Endothelial cell of umbilical vein (primary cell): ENCODE results near the gene ZNF428. TPM values are rescaled to one million over a fixed set of nuclear protein-coding genes. Genes with fewer than 3 reads are reported as not detected.

Experiments
- BruUV-seq: library from RNA; stranded (reverse); fragments of 400-500 nt; replicated peaks from 2 replicates; lab custom pipeline; 2021; lab: Mats Ljungman, UMichigan
- CTCF ChIA-PET: fragments of 300-600, 350-600 bp; sonication (Branson Sonifier 250); formaldehyde crosslinking; loops from one replicate; lab custom pipeline; 2021; ENCODE audit warnings: antibody characterized with exemption, inconsistent platforms; lab: Charles Lee
- POLR2A ChIA-PET: fragments of 300-600, 350-600 bp; sonication (Branson Sonifier 250); formaldehyde crosslinking; loops from one replicate; lab custom pipeline; 2021; ENCODE audit warnings: antibody characterized with exemption, inconsistent platforms; lab: Charles Lee
- DNase-seq: peaks from one replicate; pipeline ENCODE4 v3.0.0-alpha.2; 2011; ENCODE audit warnings: low read depth, low spot score
- FAIRE-seq: peaks from 2 replicates; lab custom pipeline; 2011; peaks lifted over from hg19 to GRCh38; lab: Jason Lieb, UNC
- H2AFZ ChIP-seq: 2 replicates; pipeline ENCODE4 v1.6.0; 2012; ENCODE audit warnings: low read depth, low read length, control low read depth, inconsistent platforms
- H3K27ac ChIP-seq: 2 replicates; pipeline ENCODE4 v1.5.1; 2011; ENCODE audit warnings: low read depth, mild to moderate bottlenecking, control low read depth, low read length, moderate library complexity; ENCODE audit not compliant: insufficient read depth
- H3K27me3 ChIP-seq, 2 experiments: 2 replicates each; pipeline versions ENCODE4 v1.6.0 to v1.6.1; 2011; ENCODE audit warnings: low read length in 2 of 2, mixed read lengths in 1 of 2; ENCODE audit not compliant: control insufficient read depth in 2 of 2, insufficient read depth in 2 of 2
- H3K36me3 ChIP-seq, 2 experiments: 2 replicates in 1 of 2; 3 replicates in 1 of 2; pipeline ENCODE4 v1.5.1; 2011; ENCODE audit warnings: low read length in 2 of 2, mild to moderate bottlenecking in 1 of 2, moderate library complexity in 1 of 2; ENCODE audit not compliant: control insufficient read depth in 2 of 2, insufficient read depth in 2 of 2; ENCODE audit errors: extremely low read depth in 1 of 2
- H3K4me1 ChIP-seq: 3 replicates; pipeline ENCODE4 v1.5.1; 2011; ENCODE audit warnings: mild to moderate bottlenecking, low read length; ENCODE audit not compliant: control insufficient read depth, insufficient read depth; ENCODE audit errors: extremely low read depth
- H3K4me2 ChIP-seq: 2 replicates; pipeline ENCODE4 v1.6.1; 2011; ENCODE audit warnings: low read length, control low read depth, mixed read lengths; ENCODE audit not compliant: insufficient read depth
- H3K4me3 ChIP-seq, 3 experiments: fragments of 200-600 bp in 1 of 3; sonication (generic), shearing (Covaris generic) in 1 of 3; replicated peaks in 1 of 3; 2 replicates each; pipeline ENCODE4 v1.5.1; 2011 to 2016; ENCODE audit warnings: control low read depth in 3 of 3, low read length in 3 of 3, mild to moderate bottlenecking in 2 of 3, inconsistent platforms in 1 of 3, low read depth in 1 of 3, moderate library complexity in 1 of 3; ENCODE audit not compliant: insufficient read depth in 1 of 3
- H3K79me2 ChIP-seq: 2 replicates; pipeline ENCODE4 v1.6.0; 2012; ENCODE audit warnings: low read length, inconsistent platforms; ENCODE audit not compliant: control insufficient read depth, insufficient read depth
- H3K9ac ChIP-seq: replicated peaks from 2 replicates; pipeline ENCODE3; 2011; ENCODE audit warnings: low read length, control low read depth; ENCODE audit not compliant: insufficient read depth; ENCODE audit errors: extremely low read depth
- H3K9me1 ChIP-seq: replicated peaks from 3 replicates; pipeline ENCODE4 v1.6.0; 2011; ENCODE audit warnings: mild to moderate bottlenecking, low read length; ENCODE audit not compliant: control insufficient read depth, insufficient read depth; ENCODE audit errors: extremely low read depth
- H3K9me3 ChIP-seq: replicated peaks from 2 replicates; pipeline ENCODE4 v1.5.1; 2012; ENCODE audit warnings: low read length, inconsistent platforms; ENCODE audit not compliant: control insufficient read depth, insufficient read depth
- H4K20me1 ChIP-seq: replicated peaks from 2 replicates; pipeline ENCODE3; 2011; ENCODE audit warnings: mild to moderate bottlenecking, low read length; ENCODE audit not compliant: control insufficient read depth, insufficient read depth; ENCODE audit errors: extremely low read depth
- CTCF ChIP-seq, 2 donors: IDR thresholded peaks; 1 replicate in 1 of 2; 2 replicates in 1 of 2; pipeline ENCODE4 v1.5.1; 2011; ENCODE audit warnings: low read length in 2 of 2, mild to moderate bottlenecking in 2 of 2, moderate library complexity in 2 of 2, control low read depth in 1 of 2, inconsistent platforms in 1 of 2, low read depth in 1 of 2; ENCODE audit not compliant: insufficient read depth in 1 of 2; ENCODE audit errors: extremely low read depth in 1 of 2
- EZH2 ChIP-seq: IDR thresholded peaks from 2 replicates; pipeline ENCODE4 v1.6.1; 2012; ENCODE audit warnings: borderline replicate concordance, low read depth, mild to moderate bottlenecking, moderate library complexity, low read length, inconsistent platforms; ENCODE audit not compliant: severe bottlenecking
- GATA2 ChIP-seq: IDR thresholded peaks from 2 replicates; pipeline ENCODE4 v1.7.0; 2011; ENCODE audit warnings: low read depth, mild to moderate bottlenecking, moderate library complexity, mixed read lengths, low read length; ENCODE audit not compliant: insufficient read length, insufficient read depth
- JUN ChIP-seq: IDR thresholded peaks from 2 replicates; pipeline ENCODE4 v1.6.1; 2011; ENCODE audit warnings: borderline replicate concordance, low read depth; ENCODE audit not compliant: insufficient read length, insufficient read depth
- MAX ChIP-seq: IDR thresholded peaks from 2 replicates; pipeline ENCODE4 v1.6.1; 2011; ENCODE audit not compliant: insufficient read depth, insufficient read length
- MYC ChIP-seq: IDR thresholded peaks from one replicate; pipeline ENCODE4 v1.6.1; 2011; ENCODE audit warnings: mild to moderate bottlenecking, low read depth, low read length
- POLR2AphosphoS5 ChIP-seq: IDR thresholded peaks from 2 replicates; pipeline ENCODE4 v1.6.1; 2012; ENCODE audit warnings: low read depth, mild to moderate bottlenecking, control low read depth, low read length, moderate library complexity; ENCODE audit not compliant: insufficient read depth
- dilution Hi-C: fragments of 300-500 bp; cut with MboI; formaldehyde crosslinking; loops from one replicate; pipeline ENCODE4 v1.15.0; 2019; ENCODE audit warnings: low sequenced_read_pairs; ENCODE audit not compliant: extremely low pct_ligation_motif_present
- intact Hi-C: fragments of 100-400 bp; cut with micrococcal nuclease; formaldehyde crosslinking; loops from one replicate; pipeline ENCODE4 v1.10.0; 2022
- polyA plus RNA-seq, 4 experiments: library from polyadenylated mRNA; depleted of rRNA in 3 of 4; stranded (reverse) in 3 of 4; unstranded in 1 of 4; fragments of >200 nt; gene quantifications; 2 replicates each; pipeline versions ENCODE4 v1.2.1 to v1.2.3, GENCODE V29; 2011 to 2012; ENCODE audit warnings: missing spikeins in 1 of 4
- total RNA-seq: library from RNA; stranded (reverse); gene quantifications from 2 replicates; pipeline ENCODE4 v1.2.3, GENCODE V29; 2021

The ZNF428 gene
- total and polyA plus RNA-seq, 2 donors (not counting 3 experiments of a cell fraction or from before 2014, with no cell fraction given): 29.2 to 56.2 TPM

- TSS peak; percentile 26 for BruUV-seq
- ChIA-PET CTCF (interaction anchor here (1.0 to 5.7 kb wide), 8 partner anchors 12 to 213 kb away, joined by 3 to 158 read pairs (median 10); partner anchors contain the start of genes PINLYP, XRCC1 and ZNF575), POLR2A (no interaction called here)
- Histone ChIP-seq H3K4me3 (peak overlapping the region; percentile 43 to 89 (median 46)), H3K27ac (peak overlapping the region; percentile 96), H3K79me2 (peaks cover 40% of the 10 kb centered on the region), H3K9ac (peak overlapping the region; percentile 98), H2AFZ (peak overlapping the region; percentile 66), H3K27me3 (no peaks in the 10 kb centered on the region), H3K9me3 (no peaks in the 10 kb centered on the region), H3K9me1 (no peaks in the 10 kb centered on the region), H3K36me3 (peaks cover 12 to 22% of the 10 kb centered on the region in 2 experiments), H4K20me1 (no peaks in the 10 kb centered on the region), H3K4me1 (peaks cover 24% of the 10 kb centered on the region), H3K4me2 (peak overlapping the region; percentile 95)
- TF ChIP-seq CTCF (IDR thresholded peaks at IDR 0.05; ENCODE audit: extremely low read depth in 1 of 2, insufficient read depth in 1 of 2, low read depth in 1 of 2, low read length in 2 of 2) (no peak), POLR2AphosphoS5 (no peak), MYC (no peak), GATA2 (no peak), EZH2 (no peak), JUN (no peak), MAX (no peak)
- peak; percentile 18 for FAIRE-seq
- intact Hi-C loops: loop anchor here (1.0 kb wide), 7 partner anchors 22 to 188 kb away; partner anchors contain the start of genes PINLYP, XRCC1, ZNF428 and ZNF575
- DNase-seq: no peak
- dilution Hi-C loops: no loop called here
These were observed 22.5 kb downstream of the ZNF428 start for GRCh38 chr19:43596842-43597461.
